Measurements from ENCODE around the gene SHKBP1.

DNA sequence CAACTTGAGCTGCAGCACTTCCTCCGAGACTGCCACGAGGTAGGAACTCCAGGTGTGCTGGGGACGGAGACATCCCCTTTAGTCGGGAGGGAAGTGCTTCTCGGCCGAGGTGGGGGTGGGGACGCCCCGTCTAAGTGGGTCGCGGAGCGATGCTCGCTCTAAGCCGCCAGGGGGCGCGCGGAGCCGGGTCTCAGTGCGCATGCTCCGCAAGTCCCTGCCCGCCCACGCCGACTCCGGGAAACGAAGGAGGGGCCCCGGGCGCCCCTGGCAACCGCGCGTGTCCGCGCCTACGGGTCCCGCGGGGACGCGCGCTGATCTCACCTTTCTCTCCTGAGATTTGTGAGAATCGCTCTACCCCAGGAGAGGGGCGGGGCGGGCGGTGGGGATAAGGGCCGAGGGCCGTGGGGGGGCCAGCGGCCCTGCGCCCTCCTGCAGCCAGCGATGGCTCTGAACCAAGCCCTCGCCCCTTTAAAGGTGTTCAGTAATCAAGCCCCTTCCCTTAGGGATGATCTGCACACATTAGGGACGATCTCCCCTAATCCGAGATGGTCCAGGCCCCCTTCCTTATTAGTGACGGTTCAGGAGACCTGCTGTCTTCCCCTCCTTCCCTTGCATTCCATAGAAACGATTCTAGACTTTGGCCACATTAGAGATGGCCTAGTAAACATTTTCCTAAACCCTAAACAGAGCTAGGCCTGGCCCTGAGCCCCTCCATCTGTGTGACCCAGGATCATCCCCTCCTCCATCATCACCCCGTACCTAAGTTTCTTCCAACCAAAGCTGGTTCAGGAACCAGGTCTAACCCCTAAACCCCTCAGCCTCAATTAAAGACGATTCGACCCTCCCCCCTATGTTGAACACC lies 47.3 kb upstream of the SHKBP1 start:
- TF ChIP-seq POLR2AphosphoS5 (IDR thresholded peaks at IDR 0.05; ENCODE audit: low read depth, low read length), result no peak
- TF ChIP-seq, protein P1, sequence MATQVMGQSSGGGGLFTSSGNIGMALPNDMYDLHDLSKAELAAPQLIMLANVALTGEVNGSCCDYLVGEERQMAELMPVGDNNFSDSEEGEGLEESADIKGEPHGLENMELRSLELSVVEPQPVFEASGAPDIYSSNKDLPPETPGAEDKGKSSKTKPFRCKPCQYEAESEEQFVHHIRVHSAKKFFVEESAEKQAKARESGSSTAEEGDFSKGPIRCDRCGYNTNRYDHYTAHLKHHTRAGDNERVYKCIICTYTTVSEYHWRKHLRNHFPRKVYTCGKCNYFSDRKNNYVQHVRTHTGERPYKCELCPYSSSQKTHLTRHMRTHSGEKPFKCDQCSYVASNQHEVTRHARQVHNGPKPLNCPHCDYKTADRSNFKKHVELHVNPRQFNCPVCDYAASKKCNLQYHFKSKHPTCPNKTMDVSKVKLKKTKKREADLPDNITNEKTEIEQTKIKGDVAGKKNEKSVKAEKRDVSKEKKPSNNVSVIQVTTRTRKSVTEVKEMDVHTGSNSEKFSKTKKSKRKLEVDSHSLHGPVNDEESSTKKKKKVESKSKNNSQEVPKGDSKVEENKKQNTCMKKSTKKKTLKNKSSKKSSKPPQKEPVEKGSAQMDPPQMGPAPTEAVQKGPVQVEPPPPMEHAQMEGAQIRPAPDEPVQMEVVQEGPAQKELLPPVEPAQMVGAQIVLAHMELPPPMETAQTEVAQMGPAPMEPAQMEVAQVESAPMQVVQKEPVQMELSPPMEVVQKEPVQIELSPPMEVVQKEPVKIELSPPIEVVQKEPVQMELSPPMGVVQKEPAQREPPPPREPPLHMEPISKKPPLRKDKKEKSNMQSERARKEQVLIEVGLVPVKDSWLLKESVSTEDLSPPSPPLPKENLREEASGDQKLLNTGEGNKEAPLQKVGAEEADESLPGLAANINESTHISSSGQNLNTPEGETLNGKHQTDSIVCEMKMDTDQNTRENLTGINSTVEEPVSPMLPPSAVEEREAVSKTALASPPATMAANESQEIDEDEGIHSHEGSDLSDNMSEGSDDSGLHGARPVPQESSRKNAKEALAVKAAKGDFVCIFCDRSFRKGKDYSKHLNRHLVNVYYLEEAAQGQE (IDR thresholded peaks at IDR 0.05; ENCODE audit: insufficient read depth in 1 of 2, low read depth in 2 of 2, low read length in 2 of 2), result no peak
